Panc1 (cell line): ENCODE measurements around the gene OLIG3. TPM values are rescaled to one million over a fixed set of nuclear protein-coding genes. Genes with fewer than 3 reads are reported as not detected.

Experiments used
- ATAC-seq: fragments of 200-7000 bp; cut with Tn5 transposase; 2 replicates; pipeline ENCODE4 v1.9.1; 2020; ENCODE audit warnings: mild to moderate bottlenecking, moderate library complexity
- BruUV-seq: library from RNA; stranded (reverse); fragments of 400-500 nt; replicated peaks from 2 replicates; lab custom pipeline; 2021; lab: Mats Ljungman, UMichigan
- CTCF ChIA-PET: fragments of 300-600 bp; sonication (Branson Sonifier 250); formaldehyde crosslinking; loops from one replicate; lab custom pipeline; 2022; ENCODE audit warnings: antibody characterized with exemption; lab: Charles Lee
- POLR2A ChIA-PET: fragments of 300-600 bp; sonication (Branson Sonifier 250); formaldehyde crosslinking; loops from one replicate; lab custom pipeline; 2022; ENCODE audit warnings: antibody characterized with exemption; lab: Charles Lee
- DNase-seq: peaks from one replicate; pipeline ENCODE4 v3.0.0-alpha.2; 2010; ENCODE audit warnings: low read depth, low spot score
- H3K27ac ChIP-seq: 2 replicates; pipeline ENCODE4 v1.5.1; 2011; ENCODE audit warnings: mild to moderate bottlenecking, low read length, inconsistent platforms
- H3K27me3 ChIP-seq: fragments of 200-500 bp; sonication (Bioruptor generic); 2 replicates; pipeline ENCODE4 v1.6.0; 2014; ENCODE audit warnings: low read length, inconsistent platforms; ENCODE audit not compliant: control insufficient read depth, insufficient read depth
- H3K36me3 ChIP-seq: fragments of 200-500 bp; sonication (Bioruptor generic); 2 replicates; pipeline ENCODE4 v1.5.1; 2014; ENCODE audit warnings: inconsistent platforms, mild to moderate bottlenecking, low read length, moderate library complexity; ENCODE audit not compliant: control insufficient read depth, insufficient read depth
- H3K4me1 ChIP-seq: 2 replicates; pipeline ENCODE4 v1.5.1; 2011; ENCODE audit warnings: inconsistent platforms, mild to moderate bottlenecking, low read length, moderate library complexity; ENCODE audit not compliant: control insufficient read depth, insufficient read depth
- H3K4me3 ChIP-seq, 2 experiments: 2 replicates each; pipeline ENCODE4 v1.5.1; 2011 to 2012; ENCODE audit warnings: low read depth in 2 of 2, low read length in 2 of 2, mild to moderate bottlenecking in 2 of 2, inconsistent platforms in 1 of 2, moderate library complexity in 1 of 2
- H3K9me3 ChIP-seq: fragments of 200-500 bp; sonication (Bioruptor generic); 2 replicates; pipeline ENCODE4 v1.5.1; 2014; ENCODE audit warnings: low read depth, mild to moderate bottlenecking, inconsistent platforms, low read length, moderate library complexity; ENCODE audit not compliant: control insufficient read depth, insufficient read depth
- CTCF ChIP-seq: fragments of 450-650 bp; IDR thresholded peaks from 2 replicates; pipeline ENCODE4 v1.5.1; 2017; ENCODE audit warnings: mild to moderate bottlenecking
- POLR2AphosphoS5 ChIP-seq: IDR thresholded peaks from 2 replicates; pipeline ENCODE4 v1.6.1; 2012; ENCODE audit warnings: mild to moderate bottlenecking, low read depth, low read length, moderate library complexity
- REST ChIP-seq, 2 experiments: IDR thresholded peaks; 2 replicates each; pipeline ENCODE4 v1.6.1; 2011 to 2012; ENCODE audit warnings: low read depth in 2 of 2, control low read depth in 1 of 2, low read length in 1 of 2, mild to moderate bottlenecking in 1 of 2, moderate library complexity in 1 of 2; ENCODE audit not compliant: insufficient read depth in 1 of 2
- SIN3A ChIP-seq: IDR thresholded peaks from 2 replicates; pipeline ENCODE4 v1.6.1; 2012; ENCODE audit warnings: low read depth, mild to moderate bottlenecking, low read length, moderate library complexity, borderline replicate concordance; ENCODE audit not compliant: insufficient read depth
- TCF7L2 ChIP-seq: IDR thresholded peaks from 2 replicates; pipeline ENCODE4 v1.6.1; 2011; ENCODE audit warnings: mild to moderate bottlenecking, low read depth, low read length, inconsistent platforms
- in situ Hi-C: cut with HindIII; loops from 2 replicates; pipeline ENCODE4 v1.10.0; 2016; ENCODE audit warnings: low sequenced_read_pairs, low pct_unique_long_range_greater_than_20kb
- intact Hi-C: fragments of 100-400 bp; cut with micrococcal nuclease; formaldehyde crosslinking; loops from one replicate; pipeline ENCODE4 v1.10.0; 2022; ENCODE audit not compliant: unreplicated experiment
- total RNA-seq: library from RNA; stranded (reverse); gene quantifications from one replicate; pipeline ENCODE4 v1.2.1, GENCODE V29; 2021; ENCODE audit not compliant: unreplicated experiment

The OLIG3 gene
- total RNA-seq, 1 experiment from 2014 or later: not detected

- CTCF ChIA-PET: no interaction called here
- no peaks in the 10 kb centered on the region for H3K27me3 ChIP-seq
- no TSS peak for BruUV-seq
- H3K36me3 ChIP-seq: no peaks in the 10 kb centered on the region
- in situ Hi-C loops: no loop called here
- intact Hi-C loops: no loop called here
- no peak overlapping the region for H3K27ac ChIP-seq
- H3K9me3 ChIP-seq: no peaks in the 10 kb centered on the region
- no peaks in the 10 kb centered on the region for H3K4me1 ChIP-seq
- POLR2A ChIA-PET: no interaction called here
- DNase-seq: no peak
- no peak for TF ChIP-seq REST (IDR thresholded peaks at IDR 0.05; ENCODE audit: insufficient read depth in 1 of 2, low read depth in 2 of 2, low read length in 1 of 2)
- TF ChIP-seq SIN3A: no peak
- no peak for TF ChIP-seq CTCF
- TF ChIP-seq POLR2AphosphoS5: no peak
- TF ChIP-seq TCF7L2: no peak
- no peak for ATAC-seq
- H3K4me3 ChIP-seq: no peak overlapping the region
These were observed 41.8 kb downstream of the OLIG3 start for GRCh38 chr6:137452333-137452894.

- intact Hi-C loops: no loop called here
- ChIA-PET POLR2A (no interaction called here), CTCF (no interaction called here)
- Histone ChIP-seq H3K4me3 (no peak overlapping the region), H3K27ac (no peak overlapping the region), H3K36me3 (no peaks in the 10 kb centered on the region), H3K4me1 (no peaks in the 10 kb centered on the region), H3K9me3 (no peaks in the 10 kb centered on the region), H3K27me3 (no peaks in the 10 kb centered on the region)
- no TSS peak for BruUV-seq
- in situ Hi-C loops: no loop called here
- no peak for DNase-seq
- no peak for ATAC-seq
- no peak for TF ChIP-seq TCF7L2
- no peak for TF ChIP-seq POLR2AphosphoS5
- no peak for TF ChIP-seq REST (IDR thresholded peaks at IDR 0.05; ENCODE audit: insufficient read depth in 1 of 2, low read depth in 2 of 2, low read length in 1 of 2)
- no peak for TF ChIP-seq SIN3A
- TF ChIP-seq CTCF: no peak
These were observed 50.3 kb downstream of the OLIG3 start for GRCh38 chr6:137443901-137444300.
